Aorta (tissue), 5 donors: Measurements from ENCODE around the gene CD46. TPM values are rescaled to one million over a fixed set of nuclear protein-coding genes. Genes with fewer than 3 reads are reported as not detected.
"Not testable (repeated sequence)": the region's sequence is repeated elsewhere in the genome, so short reads cannot be mapped to it uniquely, and the experiment has no call there.

Experiments
- ATAC-seq: fragments of 200-7000 bp; cut with Tn5 transposase; one replicate; pipeline ENCODE4 v1.9.1; 2022; ENCODE audit warnings: moderate library complexity; ENCODE audit not compliant: low FRiP score
- DNase-seq, 2 donors: peaks; one replicate each; pipeline ENCODE4 v3.0.0-alpha.2; 2020
- H3K27ac ChIP-seq, 2 donors: one replicate each; pipeline ENCODE4 v1.5.1; 2013; ENCODE audit warnings: low read length in 2 of 2, mild to moderate bottlenecking in 2 of 2, moderate library complexity in 2 of 2, control low read depth in 1 of 2, inconsistent platforms in 1 of 2, low read depth in 1 of 2
- H3K27me3 ChIP-seq, 2 donors: one replicate each; pipeline ENCODE4 v1.6.1; 2013; ENCODE audit warnings: control low read depth in 1 of 2, low read length in 1 of 2, mild to moderate bottlenecking in 1 of 2, moderate library complexity in 1 of 2; ENCODE audit not compliant: insufficient read depth in 2 of 2, control insufficient read depth in 1 of 2
- H3K36me3 ChIP-seq, 2 donors: one replicate each; pipeline ENCODE4 v1.6.1; 2013; ENCODE audit warnings: control low read depth in 1 of 2, low read length in 1 of 2, mild to moderate bottlenecking in 1 of 2; ENCODE audit not compliant: insufficient read depth in 2 of 2, control insufficient read depth in 1 of 2
- H3K4me1 ChIP-seq, 2 donors: one replicate each; pipeline ENCODE4 v1.6.1; 2013; ENCODE audit warnings: low read length in 2 of 2, control low read depth in 1 of 2, mild to moderate bottlenecking in 1 of 2, moderate library complexity in 1 of 2; ENCODE audit not compliant: insufficient read depth in 2 of 2, control insufficient read depth in 1 of 2
- H3K4me3 ChIP-seq, 2 donors: one replicate each; pipeline ENCODE4 v1.5.1; 2013; ENCODE audit warnings: low read length in 2 of 2, control low read depth in 1 of 2, mild to moderate bottlenecking in 1 of 2
- H3K9me3 ChIP-seq: one replicate; pipeline ENCODE4 v1.6.1; 2013; ENCODE audit warnings: mild to moderate bottlenecking, low read length; ENCODE audit not compliant: control insufficient read depth
- WGBS, 2 donors: extraction: QIAGEN DNeasy Blood & Tissue Kit; methylation state at CpG; one replicate each; pipeline ENCODE4 v1.1.7; 2013; 5-methylcytosine and 5-hydroxymethylcytosine counted together
- intact Hi-C, 2 donors: fragments of 100-400 bp; cut with DNase I; formaldehyde crosslinking; loops; one replicate each; pipeline versions ENCODE4 v1.14.2 to v1.15.0; 2022
- polyA plus RNA-seq, 2 donors: library from polyadenylated mRNA; stranded (reverse); fragments of 200-250 nt; gene quantifications; one replicate each; pipeline ENCODE4 v1.2.3, GENCODE V29; 2013
- total RNA-seq, 2 donors: library from RNA; stranded (reverse); fragmentation: NEBNext Ultra II Directional; extraction: Animal tissue kit (Norgen Biotek cat#: 25700); gene quantifications; one replicate each; pipeline ENCODE4 v1.2.1, GENCODE V29; 2021
- donor health status: healthy with polysubstance abuse.
- donor health status: Bipolar disorder and iron deficiency.
- donor health status: DM: no; HTN: no; CAD: no.
- donor health status: DM: no; HTN: no; CAD: no.
- donor health status: DM: yes; HTN: yes; CAD: no.

The CD46 gene
- total and polyA plus RNA-seq, 4 donors, result 56.3 to 210 (median 171) TPM

GRCh38 chr1:207747627-207748492 lies 4.0 kb upstream of the CD46 start:
- intact Hi-C loops, result no loop called here
- Histone ChIP-seq H3K4me3 (no peak overlapping the region), H3K27ac (no peak overlapping the region), H3K27me3 (no peaks in the 10 kb centered on the region), H3K4me1 (no peaks in the 10 kb centered on the region), H3K36me3 (no peaks in the 10 kb centered on the region), H3K9me3 (no peaks in the 10 kb centered on the region)
- no peak for ATAC-seq
- 93% methylated on average over 15 of the region's 15 CpGs for WGBS, 2 donors
- DNase-seq, result no peak

DNA sequence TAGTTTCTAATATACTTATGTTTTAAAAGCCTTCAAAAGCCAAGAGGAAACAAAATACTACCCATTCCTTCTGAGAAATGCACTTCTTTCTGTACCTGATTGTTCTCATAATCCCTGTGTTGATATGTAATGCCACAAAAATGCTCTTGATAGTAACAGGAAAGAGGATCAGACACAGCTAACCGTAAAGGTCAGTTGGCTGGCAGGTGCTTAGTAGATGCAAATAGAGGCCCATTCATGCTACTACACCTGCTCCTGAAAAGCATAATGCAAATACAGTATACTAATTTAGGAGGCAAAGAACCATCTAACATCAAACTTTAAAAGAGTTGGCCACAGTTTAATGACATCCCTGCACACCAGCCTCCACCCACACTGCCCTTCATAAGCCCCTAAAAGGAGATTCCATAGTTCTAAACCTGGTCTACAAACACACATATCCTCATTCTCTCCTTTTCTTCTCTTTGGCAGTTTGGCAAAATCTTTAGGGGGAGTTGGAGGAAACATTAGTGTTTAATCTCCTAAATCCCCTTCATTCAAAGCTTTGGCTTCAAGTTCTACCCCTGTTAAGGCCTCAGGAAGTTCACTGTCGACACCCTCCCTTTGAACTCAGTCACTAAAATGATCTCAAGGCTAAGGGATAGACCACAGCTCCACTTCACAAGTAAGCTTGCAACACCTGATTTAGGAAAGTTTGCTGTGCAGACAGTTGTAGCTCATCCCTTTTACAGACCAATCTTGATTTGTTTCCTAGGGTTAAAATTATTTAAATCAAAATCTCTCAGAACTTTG lies 2.9 kb upstream of the CD46 start:
- ATAC-seq (no peak), DNase-seq (no peak)
- Histone ChIP-seq H3K4me3 (no peak overlapping the region), H3K27me3 (no peaks in the 10 kb centered on the region), H3K9me3 (no peaks in the 10 kb centered on the region), H3K27ac (no peak overlapping the region), H3K4me1 (no peaks in the 10 kb centered on the region), H3K36me3 (no peaks in the 10 kb centered on the region)
- intact Hi-C loops, result no loop called here
- WGBS, 2 donors, result 86 to 94% methylated on average over 2 of the region's 2 CpGs

DNA sequence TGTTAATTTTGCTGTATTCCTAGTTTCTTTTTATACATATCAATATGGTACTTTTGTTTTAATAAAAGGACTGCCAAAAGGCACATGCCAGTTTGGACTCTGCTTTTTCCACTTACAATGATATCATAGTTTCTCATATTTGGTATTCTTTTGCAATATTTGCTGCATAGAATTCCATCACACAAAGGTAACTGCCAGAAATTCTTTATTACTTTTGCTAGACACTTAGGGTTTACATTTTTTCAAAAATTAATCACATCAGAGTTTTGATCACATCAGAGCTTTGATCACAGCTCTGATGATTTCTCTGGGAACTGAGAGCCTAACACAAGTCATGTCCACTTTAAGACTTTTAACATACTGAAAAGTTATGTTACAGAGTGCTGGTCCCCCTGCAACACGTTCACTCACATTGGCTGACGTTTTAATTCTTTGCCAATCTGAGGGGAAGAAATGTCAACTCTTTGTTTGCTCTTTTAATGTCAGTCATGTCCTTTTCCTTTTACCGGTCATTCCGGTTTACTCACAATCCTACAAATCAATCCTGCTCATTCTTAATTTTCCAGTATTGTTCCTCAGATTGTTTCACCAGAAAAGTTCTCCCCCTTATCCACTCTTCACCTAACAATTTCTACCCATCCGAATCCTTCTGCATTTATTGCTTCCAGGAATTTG lies 1.1 kb upstream of the CD46 start:
- H3K36me3 ChIP-seq, result no peaks in the 10 kb centered on the region
- H3K4me3 ChIP-seq, result no peak overlapping the region
- no peaks in the 10 kb centered on the region for H3K9me3 ChIP-seq
- H3K27ac ChIP-seq, result peak overlapping the region; percentile 29 to 38
- DNase-seq, result no peak
- peaks cover 0 to 4% of the 10 kb centered on the region in 2 donors for H3K4me1 ChIP-seq
- H3K27me3 ChIP-seq, result no peaks in the 10 kb centered on the region
- intact Hi-C loops, result loop anchor here in 1 of 2 donors (5.0 kb wide), 1 partner anchor 47 kb away; no protein-coding TSS in a partner anchor
- ATAC-seq, result no peak
- WGBS, 2 donors, result 18 to 29% methylated on average over 5 of the region's 5 CpGs

DNA sequence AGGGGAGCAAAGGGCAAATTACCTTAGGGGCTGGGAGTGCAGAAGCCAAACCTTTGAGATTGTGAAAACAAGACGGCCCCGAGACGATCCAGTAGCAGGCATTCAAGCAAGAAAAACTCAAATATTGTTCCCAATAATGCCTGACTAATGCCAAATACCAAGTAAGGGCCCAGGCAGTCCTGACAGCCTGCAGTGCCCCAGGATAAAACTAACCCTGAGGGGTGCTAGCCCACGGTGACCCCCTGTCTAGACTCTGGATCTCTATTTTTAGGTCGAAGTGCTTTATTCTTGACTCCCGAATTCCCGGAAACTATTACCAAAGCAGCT lies 428 bp upstream of the CD46 start:
- H3K36me3 ChIP-seq, DNase-seq, ATAC-seq, H3K9me3 ChIP-seq, H3K27me3 ChIP-seq, H3K4me1 ChIP-seq: not testable (repeated sequence)
- 0 to 2% methylated on average over 7 of the region's 7 CpGs for WGBS, 2 donors
- H3K27ac ChIP-seq, result peak overlapping the region; percentile 29 to 93
- peak overlapping the region; percentile 14 to 35 for H3K4me3 ChIP-seq
- intact Hi-C loops, result loop anchor here in 1 of 2 donors (5.0 kb wide), 1 partner anchor 46 kb away; no protein-coding TSS in a partner anchor

DNA sequence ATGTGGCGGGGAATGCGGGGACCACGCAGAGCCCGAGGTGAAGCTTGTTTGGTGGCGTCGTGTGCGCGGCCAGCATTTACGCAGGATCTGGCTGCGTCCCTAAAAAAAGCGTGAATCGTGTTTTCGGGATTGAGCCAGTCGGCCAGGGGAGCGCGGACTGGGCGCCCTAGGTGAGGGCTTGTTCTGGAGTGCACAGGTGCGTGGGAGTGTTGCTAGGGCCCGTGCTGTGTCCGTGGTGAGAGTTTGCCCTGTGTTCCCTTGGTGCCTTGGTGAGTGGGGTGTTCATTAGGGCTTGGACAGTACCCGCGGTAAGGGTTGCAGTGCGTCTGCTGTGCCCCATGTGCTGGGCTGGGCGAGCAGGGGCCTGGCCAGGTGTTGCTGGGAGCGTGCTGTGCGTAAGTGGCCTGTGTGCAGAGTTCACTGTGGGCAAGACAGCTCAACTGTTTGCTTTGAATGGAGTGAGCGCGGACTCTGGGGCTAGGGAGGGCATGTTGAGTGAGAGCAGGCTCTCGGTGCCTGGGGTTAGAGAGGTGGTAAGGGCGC lies 673 bp downstream of the CD46 start:
- ATAC-seq, result peak; percentile 39
- DNase-seq, result peak in 1 of 2 donors; percentile 73

DNA sequence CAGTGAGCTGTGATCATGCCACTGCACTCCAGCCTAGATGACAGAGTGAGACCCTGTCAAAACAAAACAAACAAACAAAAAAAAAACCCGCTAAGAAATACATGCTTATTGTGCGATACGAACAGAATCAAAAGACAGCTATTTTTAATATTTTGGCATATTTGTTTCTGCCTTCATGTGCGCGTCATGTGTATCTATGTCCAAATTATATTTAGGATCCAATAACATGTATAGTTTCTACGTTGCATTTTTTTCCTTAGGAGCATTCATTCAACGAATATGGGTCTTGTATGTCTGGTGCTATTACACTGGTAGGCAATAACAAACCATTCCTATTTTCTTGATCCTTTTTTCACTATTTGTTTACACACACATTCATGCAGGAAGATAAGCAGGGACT lies 1.8 kb downstream of the CD46 start:
- DNase-seq, result no peak
- Histone ChIP-seq H3K9me3 (no peaks in the 10 kb centered on the region), H3K27ac (no peak overlapping the region), H3K4me1 (peaks cover 0 to 4% of the 10 kb centered on the region in 2 donors), H3K36me3 (no peaks in the 10 kb centered on the region), H3K27me3 (no peaks in the 10 kb centered on the region), H3K4me3 (no peak overlapping the region)
- WGBS, 2 donors, result 76 to 82% methylated on average over 7 of the region's 7 CpGs
- intact Hi-C loops, result loop anchor here in 1 of 2 donors (5.0 kb wide), 1 partner anchor 44 kb away; no protein-coding TSS in a partner anchor
- ATAC-seq, result no peak

More for the DNA sequence above, 673 bp downstream of the CD46 start:
- Histone ChIP-seq H3K4me1 (peaks cover 0 to 4% of the 10 kb centered on the region in 2 donors), H3K27me3 (no peaks in the 10 kb centered on the region), H3K9me3 (no peaks in the 10 kb centered on the region), H3K36me3 (no peaks in the 10 kb centered on the region), H3K27ac (peak overlapping the region; percentile 33 to 76), H3K4me3 (peak overlapping the region; percentile 59 to 93)
- 1% methylated on average over 30 of the region's 30 CpGs for WGBS, 2 donors
- intact Hi-C loops, result loop anchor here in 1 of 2 donors (5.0 kb wide), 1 partner anchor 45 kb away; no protein-coding TSS in a partner anchor

DNA sequence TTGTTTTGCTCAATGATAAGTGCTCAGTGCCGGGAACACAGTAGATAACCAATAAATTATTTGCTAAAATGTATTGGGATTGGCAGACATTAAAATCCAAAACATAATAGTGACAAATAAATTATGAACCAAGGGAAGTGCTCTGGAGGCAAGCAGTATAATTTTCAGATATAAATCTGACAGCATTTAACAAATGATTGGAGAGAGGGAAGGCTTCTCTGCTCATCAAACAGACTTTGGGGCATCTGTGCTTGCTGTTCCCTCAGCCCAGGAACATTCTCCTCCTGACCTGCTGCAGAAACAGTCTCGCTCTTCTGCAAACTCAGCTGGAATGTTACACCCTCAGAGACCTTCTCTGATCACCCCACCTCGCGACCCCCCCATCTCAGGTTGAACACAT lies 2.2 kb downstream of the CD46 start:
- peaks cover 0 to 4% of the 10 kb centered on the region in 2 donors for H3K4me1 ChIP-seq
- intact Hi-C loops, result loop anchor here in 1 of 2 donors (5.0 kb wide), 1 partner anchor 43 kb away; no protein-coding TSS in a partner anchor
- no peak overlapping the region for H3K4me3 ChIP-seq
- ATAC-seq, result no peak
- no peak overlapping the region for H3K27ac ChIP-seq
- H3K27me3 ChIP-seq, result no peaks in the 10 kb centered on the region
- WGBS, 2 donors, result 67 to 71% methylated on average over 4 of the region's 4 CpGs
- no peak for DNase-seq
- H3K9me3 ChIP-seq, result no peaks in the 10 kb centered on the region
- peaks cover 0 to under 1% of the 10 kb centered on the region in 2 donors for H3K36me3 ChIP-seq
